NCI-H2107 treated with DMSO at 0.1 percent for 48 hours (cell line): ENCODE results near the gene DTHD1.

Source experiments
- DNase-seq: peaks from one replicate; lab custom pipeline; 2025; ENCODE audit not compliant: unreplicated experiment; lab: John Stamatoyannopoulos, UW

DTHD1 gene

DNA sequence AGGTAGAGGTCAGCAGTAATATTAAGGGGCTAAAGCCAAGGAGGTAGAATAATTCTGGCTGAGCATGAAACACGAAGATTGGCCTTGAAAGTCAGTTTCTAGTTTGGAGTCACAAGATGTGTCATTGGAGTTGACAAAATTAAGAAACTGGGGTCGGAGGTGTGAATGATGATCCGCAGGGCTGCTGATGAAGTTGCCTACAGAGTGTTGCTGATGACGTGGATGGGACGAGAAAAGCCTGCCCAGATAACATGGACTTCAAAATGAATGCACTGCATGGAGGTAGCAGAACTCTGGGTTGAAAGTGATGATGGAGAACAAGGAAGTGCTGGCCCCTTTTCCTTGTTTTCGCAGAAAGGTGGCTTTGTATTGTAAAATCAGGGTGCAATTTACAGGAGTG, 60.5 kb downstream of the DTHD1 start:
- DNase-seq: no peak

DNA sequence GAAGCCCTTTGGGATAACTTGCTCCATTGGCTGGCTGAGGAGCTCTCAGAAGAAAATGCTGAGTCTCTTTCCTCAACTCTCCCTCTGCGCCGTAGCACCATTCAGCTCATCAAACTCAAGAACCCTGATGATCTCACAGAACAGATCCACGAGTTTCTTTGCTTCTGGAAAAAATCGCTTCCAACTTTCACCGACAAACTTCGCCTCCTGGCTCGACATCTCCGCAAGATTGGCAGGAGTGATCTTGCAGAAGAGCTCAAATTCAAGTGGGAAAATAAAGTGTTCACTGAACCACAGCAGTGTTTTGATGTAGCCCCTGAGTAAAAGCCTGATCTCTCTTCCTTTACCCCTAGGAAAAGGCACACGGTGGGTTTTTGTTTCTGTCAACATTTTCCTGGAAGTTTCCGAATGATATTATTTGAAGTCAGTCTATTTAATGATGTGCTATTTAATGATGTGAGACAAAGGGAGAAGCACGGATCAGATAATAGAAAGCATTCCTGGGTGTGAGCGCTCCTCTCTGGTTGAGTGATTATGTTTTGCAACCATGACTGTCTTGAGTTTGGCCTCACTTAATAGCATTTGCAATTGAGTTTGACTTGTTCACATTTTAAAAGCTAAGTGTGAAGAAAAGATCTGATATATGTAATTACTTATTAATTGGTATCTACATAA, 62.2 kb downstream of the DTHD1 start:
- DNase-seq: no peak

DNA sequence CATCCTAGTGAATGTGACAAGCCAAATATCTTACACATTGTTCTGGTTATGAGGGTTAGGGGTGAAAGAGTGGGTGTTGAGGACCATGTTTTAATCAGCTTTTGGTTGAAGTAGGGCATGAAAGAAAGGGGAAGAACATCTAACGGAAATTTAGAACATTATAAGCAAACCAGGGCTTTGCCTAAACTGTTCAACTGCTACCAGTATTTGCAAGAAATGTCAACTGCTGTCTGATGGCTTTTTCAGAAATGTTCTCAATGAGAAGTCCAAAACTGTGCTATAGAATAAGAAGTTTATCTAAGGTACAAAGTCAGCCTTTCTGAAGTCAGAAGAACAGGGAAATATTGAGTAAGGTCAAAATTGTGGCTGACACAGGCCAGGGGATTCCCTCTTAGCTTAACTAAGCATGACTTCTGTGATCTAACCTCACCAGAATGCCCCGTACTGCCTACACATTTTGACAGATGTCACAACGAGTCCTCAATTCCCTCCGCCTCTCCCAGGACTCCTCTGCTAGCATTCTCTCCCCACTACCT, 67.1 kb downstream of the DTHD1 start:
- no peak for DNase-seq

DNA sequence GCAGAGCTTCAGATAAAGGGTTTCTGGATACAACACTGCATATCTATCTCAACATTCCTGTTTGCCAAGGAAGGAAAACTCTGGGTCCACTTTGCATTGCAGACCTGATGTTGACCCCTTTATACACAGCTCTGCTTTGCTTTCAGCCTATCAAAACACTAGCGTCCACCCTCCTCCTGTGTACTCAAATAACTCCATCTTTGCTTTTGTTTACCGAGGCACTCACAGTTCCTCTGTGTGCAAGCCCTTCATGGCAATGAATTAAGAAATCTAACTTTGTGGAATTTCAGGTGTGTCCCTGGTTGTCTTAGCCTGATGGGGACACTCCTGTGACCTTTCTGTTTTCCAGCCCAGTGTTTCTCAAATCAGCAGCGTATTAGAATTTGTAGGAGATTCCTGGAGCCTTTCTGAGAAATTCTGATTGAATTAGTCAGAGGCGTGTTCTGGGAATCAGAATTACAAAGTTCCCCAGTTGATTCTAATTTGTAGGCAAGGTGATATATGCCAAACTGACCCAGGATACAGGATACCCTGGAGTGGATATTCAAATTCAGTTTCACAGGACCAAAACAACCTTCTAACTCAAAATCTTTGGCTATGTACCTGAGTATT, 68.6 kb downstream of the DTHD1 start:
- no peak for DNase-seq

DNA sequence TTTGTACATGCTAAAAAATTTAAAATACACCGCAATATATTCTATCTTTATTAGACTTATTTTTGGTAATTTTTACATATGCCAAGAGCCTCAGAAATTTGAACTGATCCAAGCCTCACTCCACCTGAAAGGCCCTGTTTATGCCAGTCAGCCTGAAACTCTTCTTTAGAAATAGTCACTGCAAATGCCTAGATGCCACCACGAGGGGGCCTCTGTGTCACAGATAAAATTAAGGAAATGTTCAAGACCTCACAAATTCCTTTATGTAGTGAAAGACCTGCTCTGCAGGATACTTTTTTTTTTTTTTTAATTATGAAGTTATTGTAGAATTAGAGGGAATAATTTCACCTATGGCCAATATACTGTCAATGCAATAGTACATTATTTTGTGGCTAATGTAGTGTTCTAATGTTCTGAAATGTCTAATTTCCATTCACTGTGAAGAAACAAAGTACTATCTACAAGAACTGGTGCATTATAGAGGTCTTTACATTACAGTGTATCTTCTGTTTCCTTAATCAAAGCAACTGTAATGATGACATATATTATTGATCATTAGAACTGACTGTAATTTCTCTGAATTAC, 69.8 kb downstream of the DTHD1 start:
- no peak for DNase-seq

DNA sequence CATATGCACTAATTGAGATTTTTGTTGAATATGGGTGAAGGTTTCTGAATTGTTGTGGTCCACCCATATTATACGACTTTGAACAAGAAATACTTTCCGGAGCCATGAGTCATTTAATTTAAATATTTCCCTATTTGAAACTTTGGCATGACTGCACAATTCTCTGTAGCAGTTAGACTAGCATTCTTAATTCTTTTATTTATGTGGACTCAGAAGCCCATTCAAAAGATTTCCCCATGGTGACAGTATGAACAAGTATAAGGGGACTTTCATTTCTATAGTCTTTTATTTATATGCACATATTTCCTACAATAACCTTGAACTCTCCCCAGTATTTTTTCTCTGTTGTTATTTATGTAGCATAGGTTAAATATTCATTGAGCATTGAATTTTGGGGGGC, 72.6 kb downstream of the DTHD1 start:
- DNase-seq: no peak

DNA sequence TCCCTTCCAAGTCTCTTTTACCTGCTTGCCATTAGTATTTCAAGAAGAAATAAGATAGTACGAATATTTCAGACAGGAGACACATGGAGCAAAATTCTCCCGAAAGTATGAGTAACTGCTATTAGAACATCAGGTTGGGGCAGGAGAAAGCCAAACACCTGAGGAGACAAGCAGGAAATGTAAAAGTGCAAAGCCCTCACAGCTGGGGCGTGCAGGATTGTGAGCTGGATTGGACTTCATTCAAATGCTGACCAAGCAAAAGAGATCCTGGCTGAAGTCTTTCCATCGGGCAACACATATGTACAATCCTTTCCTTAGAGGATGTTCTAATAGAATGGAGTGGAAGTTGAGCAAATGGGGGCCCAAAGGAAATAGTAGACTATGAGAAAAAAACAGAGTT, 76.8 kb downstream of the DTHD1 start:
- DNase-seq: no peak

DNA sequence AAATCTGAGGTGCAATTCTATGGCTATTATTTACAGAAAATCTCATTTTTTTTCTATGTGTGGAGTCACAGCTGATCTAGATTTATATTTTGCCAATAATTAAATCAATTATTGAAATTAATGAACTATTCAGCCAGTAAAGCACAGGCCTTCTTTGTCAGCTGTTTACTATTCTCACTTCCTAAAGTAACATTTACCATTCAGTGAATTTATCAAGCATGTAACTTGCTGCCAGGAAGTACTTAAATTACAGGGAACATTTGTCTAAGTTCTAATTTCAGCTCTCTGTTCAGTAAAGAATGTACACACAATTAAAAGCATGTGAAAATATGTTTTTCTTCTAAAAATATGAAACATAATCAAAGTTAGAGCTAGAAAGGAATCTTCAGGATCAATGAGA, 79.3 kb downstream of the DTHD1 start:
- no peak for DNase-seq

DNA sequence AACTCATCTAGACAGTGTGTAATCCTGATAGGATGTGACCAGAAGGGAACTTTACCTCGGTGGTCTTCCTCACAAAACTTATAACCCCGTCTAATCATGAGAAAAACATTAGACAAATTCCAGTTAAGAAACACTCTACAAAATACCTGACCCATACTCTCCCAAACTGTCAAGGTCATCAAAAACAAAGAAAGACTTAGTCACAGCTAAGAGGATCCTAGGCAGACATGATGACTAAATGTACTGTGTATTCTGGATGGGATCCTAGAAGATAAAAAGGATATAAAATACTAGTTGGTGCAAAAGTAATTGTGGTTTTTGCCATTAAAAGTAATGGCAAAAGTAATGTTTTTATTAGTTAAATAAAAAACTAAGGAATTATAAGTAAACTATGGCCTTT, 81.6 kb downstream of the DTHD1 start:
- DNase-seq: no peak

DNA sequence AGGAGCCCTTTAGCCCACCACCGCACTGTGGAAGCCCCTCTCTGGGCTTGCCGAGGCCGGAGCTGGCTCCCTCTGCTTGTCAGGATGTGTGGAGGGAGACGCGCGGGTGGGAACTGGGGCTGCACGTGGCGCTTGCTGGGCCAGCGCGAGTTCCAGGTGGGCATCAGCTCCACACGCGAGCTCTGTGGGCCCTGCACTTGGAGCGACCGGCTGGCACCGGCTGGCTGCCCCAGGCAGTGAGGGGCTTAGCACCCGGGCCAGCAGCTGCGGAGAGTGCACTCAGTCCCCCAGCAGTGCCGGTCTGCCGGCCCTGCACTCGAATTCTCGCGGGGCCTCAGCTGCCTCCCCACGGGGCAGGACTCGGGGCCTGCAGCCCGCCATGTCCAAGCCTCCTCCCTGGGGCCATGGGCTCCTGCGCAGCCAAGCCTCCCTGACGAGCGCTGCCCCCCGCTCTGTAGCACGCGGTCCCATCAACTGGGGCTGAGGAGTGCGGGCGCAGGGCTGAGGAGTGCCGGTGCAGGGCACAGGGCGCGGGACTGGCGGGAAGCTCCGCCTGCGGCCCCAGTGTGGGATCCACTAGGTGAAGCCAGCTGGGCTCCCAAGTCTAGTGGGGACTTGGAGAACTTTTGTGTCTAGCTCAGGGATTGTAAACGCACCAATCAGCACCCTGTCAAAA, 93.6 kb downstream of the DTHD1 start:
- no peak for DNase-seq

DNA sequence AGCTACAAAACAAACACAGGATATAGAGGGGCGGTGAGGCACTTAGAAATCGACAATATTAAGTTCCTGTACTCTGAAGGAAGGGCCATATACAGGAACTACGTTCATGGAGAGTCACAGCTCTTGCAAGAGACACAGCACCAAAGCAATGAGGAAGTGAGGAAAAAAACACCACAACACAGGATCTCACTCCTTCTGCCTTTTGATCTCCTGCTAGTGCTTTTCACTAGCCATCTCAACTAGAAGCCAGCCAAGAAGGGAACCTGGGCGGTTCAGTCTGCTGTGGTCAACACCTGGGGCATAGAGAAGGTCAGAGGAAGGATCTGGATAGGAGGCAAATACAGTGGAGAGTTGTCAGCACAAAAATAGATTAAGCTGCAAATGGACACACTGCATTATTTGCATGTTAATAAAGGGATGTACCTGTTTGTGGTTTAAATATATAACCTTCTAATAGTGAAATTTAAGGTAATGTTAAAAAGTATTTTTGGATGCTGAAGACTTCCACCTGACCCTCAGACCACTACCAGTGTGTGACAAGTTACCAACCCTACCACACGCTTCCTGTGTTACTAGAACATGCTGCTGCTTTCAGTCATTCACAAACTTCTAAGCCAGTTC, 104.6 kb downstream of the DTHD1 start:
- no peak for DNase-seq

DNA sequence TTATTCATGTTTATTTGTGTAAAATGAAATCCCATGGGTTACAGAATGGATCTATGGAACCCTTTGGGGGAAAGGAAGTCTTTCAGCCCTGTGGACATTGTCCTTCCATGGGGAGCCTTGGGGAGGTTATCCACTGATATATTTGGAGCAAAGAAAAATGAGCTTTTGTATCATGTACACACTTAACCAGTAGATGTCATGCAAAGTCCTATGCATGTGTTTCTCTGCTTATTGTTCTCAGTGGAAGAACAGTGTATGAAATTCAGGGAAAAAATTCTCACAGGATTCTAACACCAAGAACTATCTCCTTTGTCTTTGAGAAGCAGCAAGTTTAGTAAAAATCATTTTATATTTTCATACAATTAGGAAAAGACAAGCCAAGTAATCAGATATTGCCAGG, 105.3 kb downstream of the DTHD1 start:
- no peak for DNase-seq

DNA sequence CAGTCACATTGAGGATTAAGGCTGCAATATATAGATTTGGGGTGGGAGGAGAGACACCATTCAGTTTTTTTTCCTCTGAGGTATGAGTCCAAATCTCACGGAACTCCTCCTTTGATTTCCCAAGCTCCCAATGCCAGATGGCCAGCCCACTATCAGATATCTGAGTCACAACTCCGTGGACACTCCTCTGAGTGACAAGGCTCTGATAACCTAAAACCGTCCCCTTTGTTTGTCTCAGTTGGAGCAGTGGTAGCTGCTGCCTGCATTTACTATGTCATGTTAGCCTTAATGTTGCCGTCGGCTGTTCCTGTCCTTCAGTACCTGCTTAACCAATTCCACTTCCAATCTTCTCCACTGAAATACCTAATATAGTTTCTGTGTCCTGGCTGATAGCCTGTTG, 107.3 kb downstream of the DTHD1 start:
- DNase-seq: no peak

DNA sequence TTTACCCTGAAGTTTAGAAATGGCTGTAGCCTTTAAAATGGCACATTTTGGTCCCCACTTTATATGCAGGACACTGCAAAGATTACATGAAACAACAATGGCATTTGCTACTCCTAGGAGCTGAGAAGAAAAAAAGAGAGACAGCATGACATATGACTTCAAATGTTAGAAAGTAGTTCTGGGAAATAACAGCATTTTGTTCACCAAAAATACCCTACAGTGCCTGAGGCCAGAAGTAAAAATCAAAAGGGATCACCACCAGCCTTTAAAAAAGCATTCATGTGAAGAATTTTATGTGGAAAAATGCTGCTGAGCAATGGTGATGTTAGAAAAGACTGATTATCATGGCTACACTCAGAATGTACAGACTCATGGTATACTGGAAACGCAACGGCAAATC, 110.0 kb downstream of the DTHD1 start:
- no peak for DNase-seq

DNA sequence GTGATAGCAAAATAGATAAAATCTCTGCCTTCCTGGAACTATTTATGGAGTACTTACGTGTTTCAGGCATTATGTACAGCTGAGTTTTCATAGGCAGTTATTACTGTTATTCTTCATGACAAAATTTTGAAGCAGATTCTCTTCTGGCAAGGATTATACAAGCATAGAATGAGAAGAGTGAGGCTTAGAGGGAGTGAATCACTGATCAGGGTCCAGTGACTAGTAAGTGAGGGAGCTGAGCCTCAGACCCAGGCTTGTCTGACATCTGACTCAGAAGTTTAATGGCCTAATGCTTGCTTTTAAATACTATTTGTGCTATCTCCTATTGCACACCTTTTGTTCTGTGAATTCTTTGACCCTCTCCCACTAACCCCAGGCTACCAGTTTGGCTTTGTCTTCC, 110.6 kb downstream of the DTHD1 start:
- no peak for DNase-seq

DNA sequence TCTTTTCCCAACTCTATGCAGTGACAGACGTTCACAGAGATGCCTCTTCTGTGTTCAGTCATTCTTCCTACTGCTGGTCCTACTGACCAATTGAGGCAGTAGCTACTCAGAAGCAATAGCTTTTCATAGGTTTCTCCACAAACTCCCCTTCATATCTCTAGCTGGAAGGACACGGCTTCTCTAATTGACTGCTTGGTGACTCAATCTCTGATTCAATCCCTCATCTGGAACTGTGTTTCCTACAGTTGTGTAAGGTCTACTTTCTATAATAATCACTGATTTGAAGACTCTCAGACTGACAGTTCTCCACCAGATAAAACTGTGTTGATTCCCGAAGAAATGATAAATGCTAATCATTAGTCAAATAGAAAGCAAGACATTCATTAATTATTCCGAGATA, 111.5 kb downstream of the DTHD1 start:
- DNase-seq: no peak
